Fibroblast of gingiva (primary cell): ENCODE measurements around the gene METRN.

ENCODE experiments used
- DNase-seq: peaks from one replicate; pipeline ENCODE4 v3.0.0-alpha.2; 2011; ENCODE audit warnings: low read depth

The METRN gene

GRCh38 chr16:714558-715476 is at the start of gene METRN:
METRN (plus strand) TSS chr16:715118; CDS start chr16:715290, 172 bp downstream.
- DNase-seq = peak; percentile 86

- DNase-seq = no peak
Observed at GRCh38 chr16:666572-666971, 48.3 kb upstream of the METRN start.

GRCh38 chr16:667113-667779 is 47.7 kb upstream of the METRN start:
- no peak for DNase-seq

DNA sequence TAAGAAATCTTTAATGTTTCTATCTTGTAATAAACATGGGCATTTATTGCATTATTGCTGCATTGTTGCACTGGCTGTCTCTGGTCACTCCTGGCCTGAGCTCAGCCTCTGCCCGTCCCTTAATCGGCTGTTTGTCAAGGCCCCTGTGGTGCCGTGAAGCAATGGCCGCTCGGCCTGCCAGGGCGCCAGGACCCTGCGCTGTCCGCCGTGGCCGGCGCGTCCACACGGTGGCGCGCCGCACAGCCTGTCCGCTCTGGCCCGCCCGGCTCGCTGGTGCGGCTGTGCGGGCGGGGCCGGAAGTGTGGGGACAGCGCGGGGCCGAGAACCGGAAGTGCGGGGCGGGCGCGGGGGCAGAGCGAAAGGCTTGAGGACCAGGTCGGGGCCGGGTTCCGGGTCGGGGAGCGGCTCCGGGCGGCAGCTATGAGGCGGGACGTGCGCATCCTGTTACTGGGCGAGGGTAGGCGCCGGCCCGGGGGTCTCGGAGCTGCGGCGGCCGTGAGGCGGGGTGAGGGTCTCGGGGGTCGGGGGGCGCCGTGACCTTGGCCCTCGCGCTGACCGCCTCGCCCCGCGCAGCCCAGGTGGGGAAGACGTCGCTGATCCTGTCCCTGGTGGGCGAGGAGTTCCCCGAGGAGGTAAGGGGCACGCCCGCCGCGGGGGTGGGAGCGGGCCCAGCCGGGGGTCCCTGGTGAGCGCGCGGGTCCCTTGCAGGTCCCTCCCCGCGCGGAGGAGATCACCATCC is 47.0 kb upstream of the METRN start, which contains the start of gene RHOT2:
RHOT2 (plus strand) TSS at position 353 of the 739 bp plus-strand sequence; CDS start at position 421, 68 bp downstream.
- peak; percentile 89 for DNase-seq

DNA sequence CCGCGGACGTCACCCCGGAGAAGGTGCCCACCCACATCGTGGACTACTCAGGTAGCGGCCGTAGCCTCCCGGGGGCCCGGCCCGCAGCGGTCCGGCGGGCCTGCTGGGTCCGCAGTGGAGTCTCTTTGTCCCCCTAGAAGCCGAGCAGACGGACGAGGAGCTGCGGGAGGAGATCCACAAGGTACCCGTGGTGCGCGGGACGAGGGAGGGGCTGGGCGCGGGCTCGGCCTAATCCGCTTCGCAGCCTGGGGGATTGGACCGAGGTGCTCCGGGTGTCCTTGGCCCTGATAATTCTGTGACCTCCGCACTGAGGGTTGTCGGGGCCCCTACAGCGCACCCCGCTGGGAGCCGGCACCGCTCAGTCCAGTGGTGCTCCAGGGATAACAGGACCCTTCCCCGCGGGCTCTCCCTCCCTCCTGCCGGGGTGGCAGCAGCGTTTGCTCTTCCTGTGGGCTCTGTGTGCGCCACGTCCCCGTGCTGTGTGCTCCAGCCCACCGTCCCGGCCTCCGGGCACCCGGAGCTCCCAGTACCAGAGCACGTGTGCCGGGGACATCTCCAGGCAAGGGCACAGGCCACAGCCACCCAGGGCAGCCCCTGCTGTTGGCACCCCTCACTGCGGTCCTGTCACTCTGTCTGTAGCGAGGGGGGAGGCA is 46.3 kb upstream of the METRN start:
- DNase-seq = no peak

GRCh38 chr16:669666-670065 is 45.3 kb upstream of the METRN start:
- DNase-seq = no peak

DNA sequence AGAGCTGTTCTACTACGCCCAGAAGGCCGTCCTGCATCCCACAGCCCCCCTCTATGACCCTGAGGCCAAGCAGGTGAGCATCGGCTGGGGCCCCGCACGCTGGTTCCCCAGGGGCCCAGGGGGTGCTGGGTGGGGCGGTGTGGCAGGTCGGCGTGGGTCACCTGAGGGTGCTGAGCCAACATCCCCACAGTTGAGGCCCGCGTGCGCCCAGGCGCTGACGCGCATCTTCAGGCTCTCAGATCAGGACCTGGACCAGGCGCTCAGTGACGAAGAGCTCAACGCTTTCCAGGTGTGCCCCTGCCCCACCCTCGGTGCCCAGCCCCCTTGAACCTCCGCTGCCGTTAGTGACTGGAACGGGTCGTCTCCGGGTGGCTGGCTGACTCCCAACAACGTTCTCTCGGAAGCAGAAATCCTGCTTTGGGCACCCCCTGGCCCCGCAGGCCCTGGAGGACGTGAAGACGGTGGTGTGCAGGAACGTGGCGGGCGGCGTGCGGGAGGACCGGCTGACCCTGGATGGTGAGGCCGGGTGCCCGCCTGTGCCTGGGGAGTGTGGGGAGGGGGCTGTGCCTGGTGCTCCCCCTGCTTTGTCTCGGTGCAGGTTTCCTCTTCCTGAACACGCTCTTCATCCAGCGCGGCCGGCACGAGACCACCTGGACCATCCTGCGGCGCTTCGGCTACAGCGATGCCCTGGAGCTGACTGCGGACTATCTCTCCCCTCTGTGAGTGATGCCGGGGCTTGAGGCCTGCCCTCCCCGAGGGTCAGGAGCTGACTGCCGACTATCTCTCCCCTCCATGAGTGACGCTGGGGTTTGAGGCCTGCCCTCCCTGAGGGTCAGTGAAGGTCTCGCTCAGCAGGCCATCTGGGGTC is 44.2 kb upstream of the METRN start:
- no peak for DNase-seq

DNA sequence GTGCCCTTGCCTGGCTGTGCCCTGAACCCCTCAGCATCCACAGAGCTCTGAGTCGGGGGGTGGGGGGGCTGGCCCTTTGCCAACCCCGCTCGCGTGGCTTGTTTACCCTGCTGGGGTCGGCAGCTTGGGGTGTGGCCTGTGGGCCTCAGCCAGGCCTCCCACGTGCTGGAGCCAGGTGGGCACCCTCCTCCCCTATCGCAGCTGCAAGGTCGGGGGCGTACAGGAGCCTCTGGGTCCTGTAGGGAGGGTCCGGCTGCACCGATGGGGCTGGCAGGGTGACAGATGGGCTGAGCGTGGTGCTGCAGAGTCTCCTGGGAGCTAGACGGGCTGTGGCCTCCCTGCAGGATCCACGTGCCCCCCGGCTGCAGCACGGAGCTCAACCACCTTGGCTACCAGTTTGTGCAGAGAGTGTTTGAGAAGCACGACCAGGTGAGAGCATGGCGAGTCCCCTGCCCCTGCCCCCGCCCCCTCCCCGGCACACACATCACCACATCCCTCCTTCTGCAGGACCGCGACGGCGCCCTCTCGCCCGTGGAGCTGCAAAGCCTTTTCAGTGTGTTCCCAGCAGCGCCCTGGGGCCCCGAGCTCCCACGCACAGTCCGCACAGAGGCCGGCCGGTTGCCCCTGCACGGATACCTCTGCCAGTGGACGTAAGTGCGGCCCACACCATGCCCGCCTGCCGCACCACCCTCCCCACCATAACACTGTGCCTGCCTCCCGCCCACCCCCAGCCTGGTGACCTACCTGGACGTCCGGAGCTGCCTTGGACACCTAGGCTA is 43.4 kb upstream of the METRN start:
- no peak for DNase-seq

GRCh38 chr16:672371-672770 is 42.5 kb upstream of the METRN start:
- no peak for DNase-seq

DNA sequence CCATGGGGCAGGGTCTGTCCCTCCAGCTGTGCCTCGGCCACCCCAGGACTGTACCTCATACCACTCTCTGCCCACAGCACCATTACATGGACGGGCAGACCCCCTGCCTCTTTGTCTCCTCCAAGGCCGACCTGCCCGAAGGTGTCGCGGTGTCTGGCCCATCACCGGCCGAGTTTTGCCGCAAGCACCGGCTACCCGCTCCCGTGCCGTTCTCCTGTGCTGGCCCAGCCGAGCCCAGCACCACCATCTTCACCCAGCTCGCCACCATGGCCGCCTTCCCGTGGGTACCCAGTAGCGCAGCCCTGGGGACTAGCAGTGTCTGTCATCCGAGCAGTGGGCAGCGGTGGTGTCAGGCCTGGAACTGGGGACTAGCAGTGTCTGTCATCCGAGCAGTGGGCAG is 42.1 kb upstream of the METRN start:
- DNase-seq = no peak

DNA sequence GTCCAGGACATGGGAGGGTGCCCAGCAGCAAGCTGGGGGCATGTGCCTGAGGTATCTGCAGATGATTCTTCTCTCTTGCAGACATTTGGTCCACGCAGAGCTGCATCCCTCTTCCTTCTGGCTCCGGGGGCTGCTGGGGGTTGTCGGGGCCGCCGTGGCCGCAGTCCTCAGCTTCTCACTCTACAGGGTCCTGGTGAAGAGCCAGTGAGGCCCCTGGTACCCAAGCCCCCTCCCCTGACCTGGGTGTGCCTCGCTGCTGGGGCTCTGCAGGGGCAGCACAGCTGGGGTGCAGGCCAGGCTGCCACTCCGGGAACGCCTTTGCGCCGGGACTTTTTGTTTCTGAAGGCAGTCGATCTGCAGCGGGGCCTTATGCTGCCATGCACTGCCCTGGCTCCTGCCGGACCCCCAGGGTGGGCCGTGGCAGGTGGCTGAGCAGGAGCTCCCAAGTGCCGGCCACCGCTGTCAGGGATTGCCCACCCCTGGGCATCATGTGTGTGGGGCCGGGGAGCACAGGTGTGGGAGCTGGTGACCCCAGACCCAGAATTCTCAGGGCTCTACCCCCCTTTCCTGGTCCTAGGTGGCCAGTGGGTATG is 41.4 kb upstream of the METRN start:
- no peak for DNase-seq

- no peak for DNase-seq
Observed at GRCh38 chr16:674214-674881, 40.6 kb upstream of the METRN start.

- DNase-seq = peak; percentile 43
Observed at GRCh38 chr16:674968-675883, 39.7 kb upstream of the METRN start, which contains the start of gene RHBDL1. RHBDL1 (plus strand) TSS chr16:675671; CDS start chr16:675791, 120 bp downstream.

DNA sequence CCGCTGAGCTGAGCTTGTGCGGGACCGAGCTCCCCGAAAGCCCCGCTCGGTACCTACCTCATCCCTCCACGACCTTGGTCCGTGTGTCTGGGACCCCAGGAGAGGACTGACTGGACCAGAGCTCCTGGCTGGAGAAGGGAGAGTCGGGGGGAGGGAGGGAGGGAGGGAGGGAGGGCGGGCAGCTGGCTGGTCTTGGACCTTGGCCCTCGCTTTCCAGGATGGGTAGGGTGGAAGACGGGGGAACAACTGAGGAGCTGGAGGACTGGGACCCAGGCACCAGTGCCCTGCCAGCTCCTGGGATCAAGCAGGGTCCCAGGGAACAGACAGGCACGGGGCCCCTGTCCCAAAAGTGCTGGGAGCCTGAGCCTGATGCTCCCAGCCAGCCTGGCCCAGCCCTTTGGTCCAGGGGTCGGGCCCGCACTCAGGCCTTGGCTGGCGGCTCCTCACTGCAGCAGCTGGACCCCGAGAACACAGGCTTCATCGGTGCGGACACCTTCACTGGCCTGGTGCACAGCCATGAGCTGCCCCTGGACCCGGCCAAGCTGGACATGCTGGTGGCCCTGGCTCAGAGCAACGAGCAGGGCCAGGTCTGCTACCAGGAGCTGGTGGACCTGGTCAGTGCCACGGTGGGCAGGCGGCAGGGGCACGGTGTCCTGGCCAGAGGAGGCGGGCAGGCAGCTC is 38.9 kb upstream of the METRN start:
- no peak for DNase-seq

- no peak for DNase-seq
Observed at GRCh38 chr16:676565-676902, 38.4 kb upstream of the METRN start.

DNA sequence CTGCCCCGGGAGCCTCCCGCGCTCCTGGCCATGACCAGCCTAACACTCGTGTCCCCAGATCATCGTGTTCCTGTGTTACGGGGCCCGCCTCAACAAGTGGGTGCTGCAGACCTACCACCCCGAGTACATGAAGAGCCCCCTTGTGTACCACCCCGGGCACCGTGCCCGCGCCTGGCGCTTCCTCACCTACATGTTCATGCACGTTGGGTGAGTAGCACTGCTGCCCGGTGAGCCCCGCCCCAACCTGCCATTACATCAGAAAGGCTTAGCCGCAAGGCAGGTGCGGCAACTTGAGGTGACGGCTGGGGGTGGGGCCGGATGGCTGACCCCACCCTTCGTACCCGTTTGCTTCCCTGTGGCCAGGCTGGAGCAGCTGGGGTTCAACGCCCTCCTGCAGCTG is 38.0 kb upstream of the METRN start:
- DNase-seq = no peak
